HG02759 (cell line): ENCODE measurements around the gene MAP2K3.
"Not testable (repeated sequence)": the region's sequence is repeated elsewhere in the genome, so short reads cannot be mapped to it uniquely, and the experiment has no call there.

Experiments used
- ATAC-seq: cut with Tn5 transposase; IDR thresholded peaks from one replicate; pipeline ENCODE4 v1.9.1; 2021; ENCODE audit warnings: mild to moderate bottlenecking, moderate library complexity; ENCODE audit not compliant: unreplicated experiment

MAP2K3 gene

GRCh38 chr17:21296097-21297025 lies 11.8 kb downstream of the MAP2K3 start:
- no peak for ATAC-seq

- ATAC-seq = no peak
Measured at GRCh38 chr17:21297026-21297520, 12.6 kb downstream of the MAP2K3 start.

- ATAC-seq = no peak
Measured at GRCh38 chr17:21297597-21297996, 13.1 kb downstream of the MAP2K3 start.

GRCh38 chr17:21298056-21298982 lies 13.8 kb downstream of the MAP2K3 start:
- ATAC-seq = no peak

GRCh38 chr17:21298983-21299519 lies 14.5 kb downstream of the MAP2K3 start:
- no peak for ATAC-seq

- ATAC-seq = no peak
Measured at GRCh38 chr17:21299981-21300600, 15.6 kb downstream of the MAP2K3 start.

GRCh38 chr17:21300601-21301571 lies 16.4 kb downstream of the MAP2K3 start:
- no peak for ATAC-seq

- no peak for ATAC-seq
Measured at GRCh38 chr17:21301593-21302550, 17.4 kb downstream of the MAP2K3 start.

- no peak for ATAC-seq
Measured at GRCh38 chr17:21302711-21303425, 18.4 kb downstream of the MAP2K3 start.

GRCh38 chr17:21303441-21304065 lies 19.0 kb downstream of the MAP2K3 start:
- no peak for ATAC-seq

GRCh38 chr17:21304091-21304490 lies 19.6 kb downstream of the MAP2K3 start:
- ATAC-seq = no peak

GRCh38 chr17:21304551-21305151 lies 20.1 kb downstream of the MAP2K3 start:
- ATAC-seq = not testable (repeated sequence)

GRCh38 chr17:21305431-21306180 lies 21.1 kb downstream of the MAP2K3 start:
- ATAC-seq = not testable (repeated sequence)

GRCh38 chr17:21306611-21307272 lies 22.2 kb downstream of the MAP2K3 start:
- not testable (repeated sequence) for ATAC-seq

GRCh38 chr17:21307273-21307625 lies 22.7 kb downstream of the MAP2K3 start:
- ATAC-seq = not testable (repeated sequence)
